ENCODE data around the gene SDCBP2.

DNA sequence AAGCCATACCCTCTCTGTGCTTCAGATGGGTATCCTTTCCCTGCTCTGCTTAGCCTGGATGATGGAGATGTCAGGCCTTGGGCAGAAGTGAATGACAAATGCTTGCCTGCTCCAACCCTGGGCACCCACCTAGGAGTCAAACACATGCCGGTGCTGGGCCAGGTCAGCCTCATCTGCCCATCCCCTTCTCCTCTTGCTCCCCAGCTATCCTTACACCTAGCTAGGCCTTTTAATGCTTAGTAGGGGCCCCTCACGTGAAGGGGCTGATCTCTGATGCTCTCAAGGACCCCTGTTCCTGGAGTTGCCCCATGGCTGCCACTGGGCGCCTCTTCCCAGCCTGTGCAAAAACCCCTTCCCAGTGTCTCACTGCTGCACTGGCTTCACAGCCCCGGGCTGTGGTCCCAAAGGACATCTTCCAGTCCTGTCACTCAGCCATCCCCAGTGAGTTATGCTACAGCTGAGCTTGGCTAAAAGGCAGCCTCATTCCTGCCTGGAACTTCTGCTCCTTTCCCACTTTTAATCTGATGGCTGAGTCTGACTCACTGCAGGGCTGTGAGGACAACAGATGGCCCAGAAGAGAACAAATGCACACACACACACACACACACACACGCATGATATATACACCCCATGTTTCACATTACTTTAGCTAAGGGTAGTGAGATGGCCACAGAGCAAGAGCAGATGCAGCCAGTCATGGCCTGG, 12.8 kb upstream of the SDCBP2 start:
- TF ChIP-seq, protein P1, sequence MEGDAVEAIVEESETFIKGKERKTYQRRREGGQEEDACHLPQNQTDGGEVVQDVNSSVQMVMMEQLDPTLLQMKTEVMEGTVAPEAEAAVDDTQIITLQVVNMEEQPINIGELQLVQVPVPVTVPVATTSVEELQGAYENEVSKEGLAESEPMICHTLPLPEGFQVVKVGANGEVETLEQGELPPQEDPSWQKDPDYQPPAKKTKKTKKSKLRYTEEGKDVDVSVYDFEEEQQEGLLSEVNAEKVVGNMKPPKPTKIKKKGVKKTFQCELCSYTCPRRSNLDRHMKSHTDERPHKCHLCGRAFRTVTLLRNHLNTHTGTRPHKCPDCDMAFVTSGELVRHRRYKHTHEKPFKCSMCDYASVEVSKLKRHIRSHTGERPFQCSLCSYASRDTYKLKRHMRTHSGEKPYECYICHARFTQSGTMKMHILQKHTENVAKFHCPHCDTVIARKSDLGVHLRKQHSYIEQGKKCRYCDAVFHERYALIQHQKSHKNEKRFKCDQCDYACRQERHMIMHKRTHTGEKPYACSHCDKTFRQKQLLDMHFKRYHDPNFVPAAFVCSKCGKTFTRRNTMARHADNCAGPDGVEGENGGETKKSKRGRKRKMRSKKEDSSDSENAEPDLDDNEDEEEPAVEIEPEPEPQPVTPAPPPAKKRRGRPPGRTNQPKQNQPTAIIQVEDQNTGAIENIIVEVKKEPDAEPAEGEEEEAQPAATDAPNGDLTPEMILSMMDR (IDR thresholded peaks at IDR 0.05), result no peak
- TF ChIP-seq POLR2A (IDR thresholded peaks at IDR 0.05), result no peak
